ENCODE results near the gene PNLDC1.
"Not testable (repeated sequence)": the region's sequence is repeated elsewhere in the genome, so short reads cannot be mapped to it uniquely, and the experiment has no call there.

PNLDC1 gene

DNA sequence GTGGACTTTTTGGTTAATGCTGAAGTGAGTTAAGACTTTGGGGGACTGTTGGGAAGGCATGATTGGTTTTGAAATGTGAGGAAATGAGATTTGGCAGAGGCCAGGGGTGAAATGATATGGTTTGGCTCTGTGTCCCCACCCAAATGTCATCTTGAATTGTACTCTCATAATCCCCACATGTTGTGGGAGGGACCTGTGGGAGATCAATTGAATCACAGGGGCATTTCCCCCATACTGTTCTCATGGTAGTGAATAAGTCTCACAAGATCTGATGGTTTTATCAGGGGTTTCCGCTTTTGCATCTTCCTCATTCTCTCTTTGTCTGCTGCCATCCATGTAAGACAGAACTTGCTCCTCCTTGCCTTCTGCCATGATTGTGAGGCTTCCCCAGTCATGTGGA lies 49.8 kb downstream of the PNLDC1 start:
- DNase-seq (ENCODE audit: low read depth in 3 of 3): not testable (repeated sequence)

DNA sequence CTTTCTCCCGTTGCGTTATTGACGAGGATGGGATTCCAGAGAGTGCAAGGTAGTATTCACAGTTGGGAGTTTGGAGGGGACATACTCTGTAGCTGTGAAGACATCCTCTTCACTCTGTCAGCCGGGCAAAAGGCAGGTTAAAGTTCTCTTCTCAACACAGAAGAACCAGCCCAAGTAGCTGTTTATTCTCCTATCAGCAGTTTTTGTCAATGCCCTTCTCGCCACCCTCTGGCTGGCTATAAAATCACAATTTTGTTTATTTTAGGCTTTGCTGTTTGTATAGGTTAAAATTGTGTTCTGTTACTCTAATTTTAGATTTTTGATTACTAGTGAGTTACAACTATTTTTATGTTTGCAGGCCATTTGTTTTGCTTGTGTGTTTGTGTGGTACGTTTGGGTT lies 52.8 kb downstream of the PNLDC1 start:
- no peak for DNase-seq (ENCODE audit: low read depth in 3 of 3)

DNA sequence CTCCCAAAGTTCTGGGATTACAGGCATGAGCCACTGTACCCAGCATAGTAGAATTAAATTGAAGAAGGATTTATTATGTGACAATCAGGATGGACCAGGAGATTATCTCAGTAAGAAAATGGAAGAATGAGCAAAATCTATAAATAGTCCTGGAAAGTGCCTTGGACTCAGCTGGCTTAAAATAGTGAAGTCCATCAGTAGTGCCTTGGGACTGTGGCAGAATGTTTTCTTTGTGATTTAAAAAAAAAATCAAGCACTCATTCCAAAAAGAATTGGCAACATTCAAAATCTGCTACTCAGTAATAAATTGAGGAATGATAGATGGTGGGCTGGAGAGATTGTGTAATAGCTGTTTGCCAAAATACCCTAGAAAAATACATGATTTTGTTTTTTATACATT lies 53.7 kb downstream of the PNLDC1 start:
- no peak for DNase-seq (ENCODE audit: low read depth in 3 of 3)

- no peak for DNase-seq (ENCODE audit: low read depth in 3 of 3)
Measured at GRCh38 chr6:159854959-159855358, 54.9 kb downstream of the PNLDC1 start.

GRCh38 chr6:159858259-159858658 lies 58.2 kb downstream of the PNLDC1 start:
- no peak for DNase-seq (ENCODE audit: low read depth in 3 of 3)

- DNase-seq (ENCODE audit: low read depth in 3 of 3): no peak
Measured at GRCh38 chr6:159860482-159860881, 60.4 kb downstream of the PNLDC1 start.

- no peak for DNase-seq (ENCODE audit: low read depth in 3 of 3)
Measured at GRCh38 chr6:159862103-159862502, 62.0 kb downstream of the PNLDC1 start.

- peak in 1 of 3 experiments; percentile 22 for DNase-seq (ENCODE audit: low read depth in 3 of 3)
Measured at GRCh38 chr6:159863341-159863740, 63.3 kb downstream of the PNLDC1 start.

- DNase-seq (ENCODE audit: low read depth in 3 of 3): no peak
Measured at GRCh38 chr6:159865226-159865920, 65.3 kb downstream of the PNLDC1 start.

- no peak for DNase-seq (ENCODE audit: low read depth in 3 of 3)
Measured at GRCh38 chr6:159866286-159867247, 66.5 kb downstream of the PNLDC1 start.
